SKM-1 (cell line): Measurements from ENCODE around the gene C20orf204.

Experiments
- DNase-seq: peaks from one replicate; lab custom pipeline; 2025; ENCODE audit not compliant: unreplicated experiment; lab: John Stamatoyannopoulos, UW

Gene C20orf204

DNA sequence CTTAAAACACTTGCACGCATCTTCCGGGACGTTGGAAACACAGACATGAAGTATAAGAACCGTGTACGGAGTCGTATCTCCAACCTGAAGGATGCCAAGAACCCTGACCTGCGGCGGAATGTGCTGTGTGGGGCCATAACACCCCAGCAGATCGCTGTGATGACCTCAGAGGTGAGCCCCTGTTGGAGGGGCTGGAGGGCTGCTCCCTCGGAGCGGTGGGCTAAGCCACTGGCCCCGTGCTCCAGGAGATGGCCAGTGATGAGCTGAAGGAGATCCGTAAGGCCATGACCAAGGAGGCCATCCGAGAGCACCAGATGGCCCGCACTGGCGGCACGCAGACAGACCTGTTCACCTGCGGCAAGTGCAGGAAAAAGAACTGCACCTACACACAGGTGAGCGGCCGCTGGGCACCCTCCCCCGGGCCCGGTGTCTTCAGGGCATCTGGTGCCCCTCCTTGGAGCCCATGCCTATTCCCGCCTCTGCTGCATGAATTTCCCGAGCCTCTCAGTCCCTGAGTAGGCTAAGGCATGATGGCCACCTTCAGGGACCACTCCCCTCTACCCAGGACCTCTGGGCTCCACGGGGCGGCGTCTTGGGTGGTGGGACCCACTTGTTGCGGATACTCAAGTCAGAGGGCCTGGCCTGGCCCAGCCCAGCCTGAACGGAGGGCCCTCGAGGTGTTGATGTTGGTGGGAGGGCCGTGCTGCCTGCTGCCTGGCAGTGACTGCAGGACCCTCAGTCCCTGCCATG, 34.4 kb downstream of the C20orf204 start:
- DNase-seq: no peak

DNA sequence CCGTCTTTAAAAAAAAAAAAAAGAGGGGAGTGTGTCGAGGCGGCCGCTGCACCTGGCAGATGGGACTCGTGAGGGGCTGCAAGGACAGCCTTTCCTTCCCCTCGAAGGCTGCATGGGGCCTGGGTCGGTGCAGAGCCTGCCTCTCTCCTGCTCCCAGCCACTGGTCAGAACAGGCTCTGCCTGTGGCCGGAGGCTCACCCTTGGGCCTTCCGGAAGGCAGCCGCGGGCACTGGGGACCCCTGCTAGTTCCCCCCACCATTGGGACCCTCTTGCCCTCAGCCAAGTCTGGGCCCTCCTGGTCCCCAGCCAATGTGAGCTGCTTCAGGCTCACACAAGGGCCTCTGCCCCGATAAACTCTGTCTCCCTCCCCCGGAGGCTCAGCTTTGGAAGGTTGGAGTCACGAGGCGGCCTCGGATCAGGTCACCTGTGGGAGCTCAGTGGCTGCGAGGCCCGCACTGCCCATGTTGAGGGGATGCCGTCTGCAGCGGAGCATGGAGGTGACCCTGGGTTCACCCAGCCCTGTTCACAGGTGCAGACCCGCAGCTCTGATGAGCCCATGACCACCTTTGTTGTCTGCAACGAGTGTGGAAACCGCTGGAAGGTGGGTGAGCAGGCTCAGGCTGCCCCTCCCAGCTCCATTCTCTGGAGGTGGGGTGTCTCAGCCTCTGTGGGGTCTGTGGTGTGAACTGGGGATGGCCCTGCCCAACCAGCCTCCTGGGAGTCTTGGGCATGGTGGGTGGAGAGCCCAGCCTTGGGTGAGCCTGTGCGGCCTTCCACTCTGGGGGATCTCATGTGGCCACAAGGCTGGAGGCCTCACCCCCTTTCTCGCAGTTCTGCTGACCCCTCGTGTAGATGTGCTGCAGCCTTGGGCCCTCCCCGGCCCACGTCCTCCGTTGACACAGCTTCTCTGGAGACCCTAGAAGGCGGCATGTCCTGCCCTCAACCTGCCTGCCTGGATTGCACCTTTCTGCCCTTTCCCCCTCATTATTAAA, 35.7 kb downstream of the C20orf204 start:
- DNase-seq: no peak

DNA sequence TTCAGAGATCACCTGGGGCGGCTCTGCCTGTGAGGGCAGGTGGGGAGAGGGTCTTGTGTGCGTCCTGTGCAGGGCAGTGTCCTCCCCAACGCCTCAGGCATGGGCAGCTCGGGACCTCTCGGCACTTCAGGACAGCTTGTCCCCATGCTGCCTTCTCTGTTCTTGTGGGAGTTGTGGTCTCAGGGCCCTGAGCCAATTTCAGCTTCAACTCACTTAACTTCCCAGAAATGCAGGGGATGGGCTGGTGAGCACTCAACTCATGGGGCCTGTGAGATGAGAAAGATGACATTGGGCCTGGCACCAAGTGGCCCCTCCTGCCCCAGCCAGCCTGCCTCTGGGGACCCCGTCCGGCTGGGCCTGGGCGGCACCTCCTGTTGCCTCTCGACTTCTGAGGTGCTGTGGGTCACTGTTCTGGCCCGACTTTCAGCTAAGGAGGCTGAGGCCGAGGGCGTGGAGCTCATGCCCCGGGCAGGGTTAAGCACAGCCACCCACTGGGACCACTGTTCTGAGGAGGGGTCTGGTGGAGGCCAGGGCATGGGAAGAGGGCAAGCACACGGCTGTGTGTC, 36.6 kb downstream of the C20orf204 start:
- no peak for DNase-seq

DNA sequence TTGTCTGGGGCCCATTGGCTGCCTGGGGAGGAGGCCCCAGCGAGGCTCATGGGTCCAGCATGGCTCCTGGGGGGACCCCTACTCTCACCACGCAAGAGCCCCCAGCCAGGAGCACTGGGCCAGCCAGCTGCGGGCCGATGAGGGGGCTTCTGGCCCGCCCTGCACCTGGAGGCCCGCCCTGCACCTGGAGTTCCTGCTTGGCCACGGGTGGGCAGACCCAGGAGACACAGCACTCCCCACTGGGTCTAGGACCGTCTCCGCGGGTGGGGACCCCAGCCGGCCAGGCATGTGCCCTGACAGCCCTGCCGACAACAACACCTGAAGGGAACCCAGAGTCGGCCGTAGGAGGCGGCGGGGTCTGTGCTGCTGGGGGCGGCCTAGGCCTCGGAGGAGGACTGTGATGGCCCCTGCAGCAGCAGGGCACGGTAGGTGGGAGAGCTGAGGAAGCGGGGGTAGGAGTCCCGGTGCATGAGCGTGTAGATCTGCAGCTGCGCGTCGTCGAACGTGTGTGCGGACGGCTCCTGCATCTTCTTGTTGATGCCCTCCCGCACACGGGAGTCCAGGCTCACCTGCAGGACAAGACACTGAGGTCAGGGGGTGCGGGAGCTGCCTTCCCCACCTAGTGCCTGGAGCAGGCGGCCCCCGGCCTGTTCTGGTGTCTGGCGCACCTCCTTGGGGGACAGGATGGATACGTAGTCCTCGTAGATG, 37.6 kb downstream of the C20orf204 start:
- DNase-seq: no peak

DNA sequence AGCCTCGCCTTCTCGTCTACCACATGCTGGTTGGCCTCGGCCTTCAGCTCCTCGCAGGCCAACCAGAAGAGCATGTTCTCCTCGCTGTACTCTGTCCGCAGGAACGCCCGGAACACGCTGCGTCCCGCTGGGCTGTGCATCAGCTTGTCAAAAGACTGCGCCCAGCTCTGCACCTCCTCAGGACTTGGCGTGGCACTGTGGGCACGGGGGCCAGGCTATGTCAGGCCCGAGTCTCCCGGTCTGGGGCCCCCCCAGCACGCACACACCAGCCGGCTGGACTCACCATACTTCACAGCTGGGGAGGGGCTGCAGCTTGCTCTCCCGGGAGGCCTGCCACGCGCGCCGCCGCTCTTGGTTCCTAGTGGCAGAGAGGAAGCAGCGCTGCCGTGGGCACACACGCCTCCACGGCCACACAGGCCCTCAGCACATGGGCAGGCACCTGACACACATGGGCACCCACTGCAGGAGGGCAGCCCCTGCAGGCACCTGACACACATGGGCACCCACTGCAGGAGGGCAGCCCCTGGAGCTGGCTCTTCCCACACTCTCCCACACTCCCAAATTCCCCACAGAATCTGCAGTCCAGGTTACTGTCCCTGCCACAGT, 38.3 kb downstream of the C20orf204 start:
- no peak for DNase-seq

DNA sequence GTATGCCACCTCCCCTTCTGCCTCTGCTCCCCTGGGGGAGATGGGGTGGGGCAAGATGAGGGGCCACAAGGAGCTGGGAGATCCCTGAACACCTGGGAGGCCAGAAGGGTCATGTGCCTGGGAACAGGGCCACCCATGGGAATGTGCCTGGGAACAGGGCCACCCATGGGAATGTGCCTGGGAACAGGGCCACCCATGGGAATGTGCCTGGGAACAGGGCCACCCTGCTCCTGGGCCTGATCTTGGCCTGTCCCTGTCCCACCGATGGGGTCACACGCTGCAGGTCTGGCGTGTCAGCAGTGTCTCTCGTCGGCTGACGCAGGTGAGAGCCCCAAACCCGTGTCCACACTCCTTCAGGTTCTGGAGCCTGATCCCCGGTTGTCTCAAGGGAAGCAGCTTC, 39.0 kb downstream of the C20orf204 start:
- no peak for DNase-seq

DNA sequence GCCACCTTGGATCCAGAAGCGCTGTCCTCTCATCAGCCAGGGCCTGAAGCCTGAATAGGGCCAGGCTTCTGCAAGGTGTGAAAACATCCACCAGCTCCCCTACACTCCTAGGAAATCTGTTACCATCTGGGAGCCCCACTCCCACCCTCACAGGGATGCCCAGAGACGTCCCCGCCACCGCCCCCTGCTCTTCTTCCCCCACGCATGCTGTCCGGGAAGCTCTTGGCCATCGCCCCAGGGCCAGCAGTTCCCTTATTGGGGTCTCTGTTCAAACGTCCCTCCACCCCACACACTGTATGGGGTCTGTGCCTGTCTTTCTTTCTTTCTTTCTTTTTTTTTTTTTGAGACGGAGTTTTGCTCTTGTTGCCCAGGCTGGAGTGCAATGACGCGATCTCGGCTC, 39.6 kb downstream of the C20orf204 start:
- DNase-seq: no peak

DNA sequence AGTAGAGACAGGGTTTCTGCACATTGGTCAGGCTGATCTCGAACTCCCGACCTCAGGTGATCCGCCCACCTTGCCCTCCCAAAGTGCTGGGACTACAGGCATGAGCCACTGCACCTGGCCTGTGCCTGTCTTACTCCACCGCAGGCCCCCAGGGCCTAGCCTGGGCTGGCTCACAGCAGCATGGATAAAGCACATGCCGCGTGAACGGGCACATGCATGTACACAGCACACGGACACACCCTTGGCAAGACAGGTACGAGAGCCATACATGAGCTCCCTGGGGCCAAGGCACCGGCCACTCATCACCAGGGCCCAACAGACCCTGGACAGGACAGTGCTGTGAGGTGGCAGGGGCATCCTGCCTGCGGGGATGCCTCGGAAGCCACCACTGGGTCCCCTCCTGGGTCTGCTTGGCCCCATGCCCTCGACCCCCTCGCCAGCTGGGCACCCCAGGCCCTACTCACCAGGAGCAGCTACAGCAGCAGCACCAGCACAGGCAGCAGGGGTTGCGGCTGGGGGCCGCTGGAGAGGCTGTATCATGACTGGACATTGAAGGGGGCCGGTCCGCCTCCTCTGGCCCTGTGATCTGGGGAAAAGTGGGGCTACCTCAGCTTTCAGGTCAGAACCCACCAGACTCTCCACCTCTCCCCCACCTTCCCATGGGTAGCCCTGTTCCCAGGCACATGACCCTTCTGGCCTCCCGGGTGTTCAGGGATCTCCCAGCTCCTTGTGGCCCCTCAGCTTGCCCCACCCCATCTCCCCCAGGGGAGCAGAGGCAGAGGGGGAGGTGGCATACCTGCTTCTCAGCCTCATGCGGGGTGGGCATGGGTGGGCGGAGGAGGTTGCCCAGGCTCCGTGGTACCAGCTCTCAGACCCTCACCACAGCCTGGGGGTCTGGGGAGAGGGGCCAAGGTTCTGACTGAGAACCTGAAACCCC, 40.3 kb downstream of the C20orf204 start:
- no peak for DNase-seq

DNA sequence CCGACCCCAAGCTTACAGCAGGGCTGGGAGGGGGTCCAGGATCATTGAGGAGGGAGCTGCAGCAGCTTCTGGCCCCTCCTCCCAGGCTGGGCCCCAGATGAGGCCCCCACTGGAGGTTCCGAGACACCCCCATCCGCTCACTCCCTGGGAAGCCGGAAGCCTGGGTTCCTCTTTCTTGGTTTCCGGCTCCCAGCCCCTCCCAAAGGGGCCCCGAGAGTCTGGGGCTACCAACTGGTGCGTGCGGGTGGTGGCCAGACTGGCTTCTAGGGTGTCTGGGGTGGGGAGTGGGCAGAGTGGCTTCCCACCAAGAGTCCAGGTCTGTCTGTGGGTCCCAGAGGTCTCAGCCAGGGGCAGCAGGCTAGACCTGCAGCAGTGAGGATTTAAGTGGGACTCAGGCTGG, 41.1 kb downstream of the C20orf204 start:
- peak; percentile 68 for DNase-seq

DNA sequence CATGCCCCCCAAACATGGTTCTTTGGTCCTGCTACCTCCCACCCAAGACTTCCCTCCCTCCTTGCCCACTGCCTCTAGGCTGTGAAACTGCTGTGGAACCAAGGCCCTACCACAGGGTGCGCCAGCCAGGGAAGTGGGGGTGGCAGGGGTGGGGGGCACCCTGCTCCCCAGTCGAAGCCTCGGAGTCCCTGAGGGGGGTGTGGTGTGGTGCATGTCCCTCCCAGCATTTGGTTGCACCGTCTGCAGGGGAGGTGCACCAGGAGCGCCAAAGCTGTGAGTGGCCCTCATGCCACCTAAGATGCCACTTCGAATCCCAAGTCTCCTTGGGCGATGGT, 41.5 kb downstream of the C20orf204 start:
- DNase-seq: no peak

DNA sequence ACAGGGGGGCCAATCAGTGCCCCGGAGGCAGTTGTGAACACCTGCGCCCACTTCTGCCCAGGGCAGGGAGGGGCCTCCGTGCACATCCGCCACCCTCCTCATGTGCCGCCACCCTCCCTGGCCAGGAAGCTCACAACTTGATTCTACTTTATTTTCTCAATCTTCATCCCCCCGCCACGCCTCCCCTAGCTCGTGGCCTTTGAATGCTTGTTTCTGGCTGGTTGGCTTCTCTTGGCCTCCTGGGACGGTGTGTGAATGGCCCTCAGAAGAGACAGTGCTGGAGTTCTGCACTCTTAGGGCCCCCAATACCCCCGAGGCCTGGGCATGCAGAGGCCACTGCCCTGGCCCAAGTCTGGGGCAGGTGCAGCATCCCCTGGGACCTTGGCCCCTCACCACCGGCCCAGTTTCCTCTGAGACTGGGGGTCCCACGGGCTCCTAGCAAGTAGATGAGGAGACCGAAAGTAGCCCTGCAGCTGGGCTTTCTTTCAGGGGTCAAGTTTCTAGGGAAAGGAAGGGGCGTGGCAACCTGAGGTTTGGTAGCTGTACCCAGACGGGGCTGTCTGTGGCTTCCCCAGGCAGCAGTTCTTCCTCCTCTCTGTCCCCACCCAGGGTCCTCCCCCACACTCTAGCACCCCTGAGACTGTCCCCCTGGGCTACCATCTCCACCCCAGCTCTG, 42.0 kb downstream of the C20orf204 start:
- peak; percentile 86 for DNase-seq

DNA sequence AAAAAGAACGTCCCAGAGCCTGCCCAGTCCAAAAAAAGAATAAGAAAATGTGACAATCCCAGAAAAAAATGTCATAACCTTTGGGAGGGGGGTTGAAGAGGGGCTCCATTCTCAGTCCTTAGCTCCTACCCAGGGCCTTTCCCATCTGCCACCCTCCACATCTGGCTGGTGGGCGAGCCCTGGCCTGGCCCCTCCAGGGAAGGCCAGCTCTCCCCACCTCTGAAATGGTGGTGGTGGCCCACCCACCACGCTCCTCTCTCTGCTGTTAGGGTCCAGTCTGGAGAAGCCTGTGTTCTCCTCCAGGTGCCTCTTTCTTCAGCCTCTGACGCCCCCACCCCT, 42.9 kb downstream of the C20orf204 start:
- no peak for DNase-seq

DNA sequence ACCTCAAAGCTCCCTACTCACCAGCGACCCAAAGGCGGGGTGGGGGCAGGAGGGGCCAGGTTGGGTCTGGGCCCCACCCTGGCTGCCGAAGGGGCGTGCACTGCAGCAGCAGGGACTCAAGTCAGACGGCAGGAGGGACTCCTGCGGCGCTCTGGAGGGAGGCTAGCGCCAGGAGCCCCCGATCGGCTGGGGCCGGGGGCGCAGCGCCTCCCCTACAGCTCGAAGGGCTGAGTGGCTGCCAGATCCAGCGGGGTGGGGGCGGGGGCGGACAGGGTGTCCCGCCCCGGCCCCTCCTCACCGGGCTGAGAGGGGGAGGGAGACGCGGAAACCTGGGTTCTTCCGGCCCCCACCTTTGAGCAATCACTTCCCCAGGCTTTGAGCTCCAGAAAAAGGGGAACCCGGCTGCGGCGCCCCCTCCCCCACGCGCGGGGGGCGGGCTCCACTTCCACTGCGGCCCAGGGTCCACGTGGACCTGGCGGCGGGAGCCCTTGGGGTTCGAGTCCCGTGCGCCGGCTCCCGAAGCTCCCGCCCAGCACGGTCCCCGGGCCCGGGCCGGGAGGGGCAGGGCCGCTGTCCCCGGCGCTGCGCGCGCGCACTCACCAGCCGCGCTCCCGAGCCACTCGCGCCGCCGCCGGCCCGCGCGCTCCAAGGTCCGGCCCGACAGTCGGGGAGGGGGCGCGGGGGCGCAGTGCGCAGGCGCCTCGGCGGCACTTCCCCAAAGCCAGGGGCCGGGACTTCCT, 43.5 kb downstream of the C20orf204 start, which contains the start of gene RGS19:
TSS of gene RGS19 (minus strand) at position 246 of the 740 bp plus-strand sequence. CDS start 2,632 bp downstream, outside the sequence.
- peak; percentile 84 for DNase-seq

DNA sequence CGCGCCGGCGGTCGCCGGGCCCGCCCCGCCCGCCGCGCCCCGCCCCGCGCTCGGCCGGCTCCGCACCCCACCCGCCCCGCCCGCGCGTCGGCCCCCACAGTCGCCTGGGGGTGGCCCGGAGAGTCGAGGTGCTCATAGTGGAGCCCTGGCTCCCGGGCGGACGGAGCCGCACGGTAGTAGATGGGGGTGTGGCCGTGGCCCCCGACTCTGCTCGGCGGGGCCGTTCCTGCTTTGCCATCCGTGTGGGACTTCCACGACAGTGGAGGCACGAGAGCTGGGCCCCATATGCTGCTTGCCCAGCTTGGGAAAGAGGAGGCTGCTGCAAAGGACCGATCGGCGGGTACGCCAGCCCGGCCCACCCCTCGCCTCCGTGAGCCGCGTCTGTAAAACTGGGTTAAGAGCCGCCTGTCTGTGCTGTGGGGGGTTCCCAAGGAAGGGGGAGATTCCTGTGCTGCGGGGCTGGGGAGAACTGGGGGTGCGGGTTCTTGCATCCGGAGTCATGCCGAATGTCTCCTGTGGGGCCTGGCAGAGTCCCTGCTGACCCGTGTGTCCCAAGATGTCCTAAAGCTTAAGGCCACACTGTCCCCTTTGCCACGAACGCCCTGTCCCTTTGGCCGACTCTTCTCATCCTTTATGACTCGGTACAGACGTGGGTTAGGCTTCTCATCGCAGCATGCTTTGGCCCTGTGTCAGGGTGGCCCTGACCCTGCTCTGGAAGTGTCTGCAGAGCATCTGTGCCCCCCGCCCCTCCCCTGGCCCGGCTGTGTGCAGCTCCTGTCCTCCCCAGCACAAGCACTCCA, 44.2 kb downstream of the C20orf204 start, which contains the start of gene OPRL1:
TSS of gene OPRL1 (plus strand) at position 70 of the 800 bp plus-strand sequence. CDS start 12,639 bp downstream, outside the sequence.
- DNase-seq: no peak

DNA sequence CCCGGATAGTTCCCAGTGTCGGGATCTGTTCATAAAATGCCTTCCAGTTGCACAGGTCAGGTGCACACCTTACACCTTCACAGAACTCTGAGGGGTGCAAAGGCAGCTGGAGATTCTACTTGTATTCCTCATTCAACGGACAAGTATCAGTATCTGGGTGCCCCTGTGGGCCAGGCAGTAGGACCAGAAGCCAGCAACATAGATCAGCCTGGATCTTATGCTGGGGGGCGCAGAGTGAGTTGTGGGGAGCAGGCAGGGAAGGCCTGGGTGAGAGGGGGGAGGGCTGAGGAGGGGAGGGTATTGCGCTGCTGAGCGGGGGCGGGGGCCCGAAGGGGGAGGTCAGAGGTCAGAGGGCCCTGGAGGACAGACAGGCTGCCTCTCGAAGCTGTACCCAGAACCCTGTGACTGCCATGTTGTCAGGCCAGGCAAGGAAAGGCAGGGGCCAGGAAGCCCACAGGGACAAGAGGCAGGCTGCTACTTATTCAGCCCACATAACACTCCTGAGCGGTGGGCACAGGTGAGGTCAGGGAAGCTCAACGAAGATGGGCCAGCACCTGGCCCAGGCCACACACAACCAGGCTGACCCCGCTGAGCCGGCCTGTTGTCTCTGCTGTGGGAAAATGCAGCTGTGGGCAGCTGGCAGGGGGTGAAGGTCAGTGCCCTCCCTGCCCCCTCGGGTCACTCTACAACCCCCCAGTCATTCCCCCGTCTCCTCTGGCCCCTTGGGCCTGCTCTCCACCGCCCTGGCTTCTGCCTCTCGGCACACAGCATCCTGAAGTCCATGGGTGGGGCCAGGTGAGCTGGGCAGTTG, 45.0 kb downstream of the C20orf204 start:
- DNase-seq: no peak

DNA sequence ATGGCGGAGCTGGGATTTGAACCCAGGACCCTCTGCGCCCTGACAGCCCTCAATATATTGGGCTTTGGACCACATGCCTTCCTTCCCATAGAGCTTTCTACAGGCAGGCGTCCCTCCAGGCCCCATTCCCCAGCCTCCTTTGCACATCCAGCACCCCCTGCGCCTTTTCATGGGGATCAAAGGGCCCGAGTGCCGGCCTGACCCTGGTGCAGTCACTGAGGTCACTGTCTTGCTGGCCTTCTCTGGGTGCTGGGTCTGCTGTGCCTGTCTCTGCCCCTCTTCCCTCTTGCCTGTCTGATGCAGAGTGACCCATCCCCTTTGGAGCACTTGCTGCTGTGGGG, 45.6 kb downstream of the C20orf204 start:
- no peak for DNase-seq
